Right lobe of liver (tissue), 6 donors: ENCODE measurements around the gene PANK1. TPM values are rescaled to one million over a fixed set of nuclear protein-coding genes. Genes with fewer than 3 reads are reported as not detected.

ENCODE experiments used
- ATAC-seq, 4 donors: fragments of 200-7000 bp; cut with Tn5 transposase; one replicate each; pipeline ENCODE4 v1.9.1; 2020; ENCODE audit warnings: mild to moderate bottlenecking in 4 of 4, moderate library complexity in 4 of 4
- DNase-seq, 3 donors: peaks; one replicate each; pipeline ENCODE4 v3.0.0-alpha.2; 2020
- H3K27ac ChIP-seq, 3 donors: fragments of 200-600 bp; one replicate each; pipeline ENCODE4 v1.8.0; 2022
- H3K27me3 ChIP-seq, 2 donors: fragments of 200-600 bp; one replicate each; pipeline ENCODE4 v1.8.0; 2022
- H3K36me3 ChIP-seq, 4 donors: fragments of 200-600 bp; sonication (generic) in 1 of 4; one replicate each; pipeline versions ENCODE4 v1.5.1 to v1.8.0; 2017 to 2022; ENCODE audit warnings: control low read depth in 1 of 4
- H3K4me1 ChIP-seq, 4 donors: fragments of 200-600 bp; sonication (generic) in 1 of 4; one replicate each; pipeline versions ENCODE4 v1.5.1 to v1.8.0; 2017 to 2022; ENCODE audit warnings: control low read depth in 1 of 4
- H3K4me3 ChIP-seq, 3 donors: fragments of 200-600 bp; one replicate each; pipeline ENCODE4 v1.8.0; 2022
- H3K9me3 ChIP-seq, 4 donors: fragments of 200-600 bp; sonication (generic) in 1 of 4; one replicate each; pipeline versions ENCODE4 v1.5.1 to v1.8.0; 2017 to 2022; ENCODE audit warnings: control low read depth in 1 of 4
- CTCF ChIP-seq, 4 donors: fragments of 200-600 bp in 3 of 4; fragments of 450-650 bp in 1 of 4; IDR thresholded peaks; one replicate each; pipeline versions ENCODE4 v1.5.1 to v1.8.0; 2016 to 2022; ENCODE audit warnings: antibody characterized with exemption in 4 of 4, mild to moderate bottlenecking in 2 of 4
- POLR2A ChIP-seq: fragments of 450-650 bp; IDR thresholded peaks from one replicate; pipeline ENCODE4 v1.6.1; 2017; ENCODE audit warnings: antibody characterized with exemption, mild to moderate bottlenecking
- WGBS: methylation state at CpG from one replicate; pipeline ENCODE4 v1.1.6; 2018; ENCODE audit warnings: low coverage, low lambda C conversion rate; ENCODE audit not compliant: insufficient coverage; ENCODE audit errors: missing lambda C conversion rate; 5-methylcytosine and 5-hydroxymethylcytosine counted together
- intact Hi-C, 2 donors: fragments of 100-400 bp; cut with DNase I; formaldehyde crosslinking; loops; one replicate each; pipeline versions ENCODE4 v1.11.2 to v1.14.1; 2022
- total RNA-seq, 6 experiments: library from RNA; depleted of rRNA in 2 of 6; stranded (reverse); fragments of >200 nt in 2 of 6; fragmentation: NEBNext Ultra II Directional in 3 of 6; extraction: Animal tissue kit (Norgen Biotek cat#: 25700) in 3 of 6; gene quantifications; one replicate each; pipeline versions ENCODE4 v1.1.0 to v1.2.4, GENCODE V29; 2016 to 2023
- donor health status: DM: no; HTN: yes; CAD: no.
- donor health status: DM: no; HTN: no; CAD: no.
- donor health status: DM: no; HTN: no; CAD: no.
- donor health status: DM: no; HTN: yes; CAD: no.
- donor health status: DM: no; HTN: yes; CAD: no.

Gene PANK1
- total RNA-seq, 6 experiments from 2014 or later, result 13.3 to 71.0 (median 48.6) TPM

- no peaks in the 10 kb centered on the region for H3K36me3 ChIP-seq
- ATAC-seq, result no peak
- H3K27me3 ChIP-seq, result no peaks in the 10 kb centered on the region
- intact Hi-C loops, result no loop called here
- no peaks in the 10 kb centered on the region for H3K9me3 ChIP-seq
- no peak overlapping the region for H3K27ac ChIP-seq
- peaks cover 0 to 15% (median 8%) of the 10 kb centered on the region in 4 donors for H3K4me1 ChIP-seq
- DNase-seq, result no peak
- 33% methylated on average over 1 of the region's 1 CpG for WGBS
- TF ChIP-seq POLR2A (no peak), CTCF (IDR thresholded peaks at IDR 0.05) (no peak)
- no peak overlapping the region for H3K4me3 ChIP-seq
Observed at GRCh38 chr10:89657302-89657701, 12.3 kb upstream of the PANK1 start.

DNA sequence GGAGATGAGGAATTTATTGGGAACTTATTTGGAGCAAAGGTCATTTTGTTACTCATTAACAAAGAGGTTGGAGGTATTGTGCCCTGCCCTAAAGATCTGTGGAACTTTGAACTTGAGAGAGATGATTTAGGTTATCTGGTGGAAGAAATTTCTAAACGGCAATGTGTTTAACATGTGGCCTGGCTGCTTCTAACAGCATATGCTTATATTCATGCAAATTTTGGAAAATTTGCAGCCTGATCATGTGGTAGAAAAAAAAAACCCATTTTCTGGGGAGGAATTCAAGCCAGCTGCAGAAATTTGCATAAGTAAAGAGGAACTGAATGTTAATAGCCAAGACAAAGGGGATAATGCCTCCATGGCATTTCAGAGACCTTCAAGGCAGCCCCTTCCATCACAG lies 10.7 kb upstream of the PANK1 start:
- ATAC-seq (peak; percentile 77 to 93 (median 84)), DNase-seq (no peak)
- Histone ChIP-seq H3K27ac (peak overlapping the region in 2 of 3 donors; percentile 35 to 52), H3K27me3 (no peaks in the 10 kb centered on the region), H3K36me3 (no peaks in the 10 kb centered on the region), H3K4me3 (no peak overlapping the region), H3K9me3 (no peaks in the 10 kb centered on the region), H3K4me1 (peaks cover 0 to 15% (median 8%) of the 10 kb centered on the region in 4 donors)
- TF ChIP-seq POLR2A (no peak), CTCF (IDR thresholded peaks at IDR 0.05) (no peak)
- 18% methylated on average over 1 of the region's 1 CpG for WGBS
- intact Hi-C loops, result no loop called here

GRCh38 chr10:89653410-89653869 lies 8.4 kb upstream of the PANK1 start:
- intact Hi-C loops, result no loop called here
- TF ChIP-seq CTCF (IDR thresholded peaks at IDR 0.05) (no peak), POLR2A (no peak)
- no peak for DNase-seq
- Histone ChIP-seq H3K36me3 (no peaks in the 10 kb centered on the region), H3K9me3 (no peaks in the 10 kb centered on the region), H3K4me3 (no peak overlapping the region), H3K4me1 (peaks cover 0 to 15% (median 8%) of the 10 kb centered on the region in 4 donors), H3K27me3 (no peaks in the 10 kb centered on the region), H3K27ac (no peak overlapping the region)
- WGBS, result 60% methylated on average over 6 of the region's 6 CpGs
- ATAC-seq, result no peak

DNA sequence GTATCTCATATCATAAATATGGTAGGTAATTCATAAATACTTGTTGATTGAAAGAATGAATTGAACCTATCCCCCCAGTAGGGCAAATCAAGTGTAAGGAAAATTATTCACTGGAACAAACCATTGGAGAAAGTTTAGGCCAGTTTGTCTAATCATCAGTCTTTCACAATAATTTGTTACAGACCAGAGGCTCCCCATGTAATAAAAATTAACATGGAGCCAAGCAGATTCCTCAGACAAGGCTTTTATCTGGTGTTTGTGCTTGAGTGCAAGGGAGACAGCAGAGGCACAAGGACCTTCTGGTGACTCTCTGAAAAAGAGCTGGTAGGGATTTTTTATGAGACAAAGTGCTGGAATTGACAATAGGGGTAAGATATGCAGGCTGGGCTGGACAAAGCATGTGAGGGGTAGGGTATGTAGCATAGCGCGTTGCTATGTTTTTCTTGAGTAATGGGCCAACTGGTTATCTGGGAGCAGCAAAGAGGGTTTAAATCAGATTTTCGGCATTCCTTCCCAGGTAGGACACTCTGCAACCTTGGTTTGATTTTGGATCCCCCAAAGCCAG lies 7.8 kb upstream of the PANK1 start:
- WGBS, result 96% methylated on average over 3 of the region's 3 CpGs
- intact Hi-C loops, result no loop called here
- no peak overlapping the region for H3K27ac ChIP-seq

More for the DNA sequence above, 7.8 kb upstream of the PANK1 start:
- Histone ChIP-seq H3K9me3 (no peaks in the 10 kb centered on the region), H3K27me3 (no peaks in the 10 kb centered on the region), H3K36me3 (no peaks in the 10 kb centered on the region), H3K4me3 (no peak overlapping the region), H3K4me1 (peaks cover 0 to 18% (median 8%) of the 10 kb centered on the region in 4 donors)
- no peak for ATAC-seq
- no peak for TF ChIP-seq POLR2A
- no peak for TF ChIP-seq CTCF (IDR thresholded peaks at IDR 0.05)
- DNase-seq, result no peak
